Panc1 (cell line): ENCODE data around the gene AGAP1. TPM values are rescaled to one million over a fixed set of nuclear protein-coding genes. Genes with fewer than 3 reads are reported as not detected.

Experiments used
- ATAC-seq: fragments of 200-7000 bp; cut with Tn5 transposase; 2 replicates; pipeline ENCODE4 v1.9.1; 2020; ENCODE audit warnings: mild to moderate bottlenecking, moderate library complexity
- BruUV-seq: library from RNA; stranded (reverse); fragments of 400-500 nt; replicated peaks from 2 replicates; lab custom pipeline; 2021; lab: Mats Ljungman, UMichigan
- CTCF ChIA-PET: fragments of 300-600 bp; sonication (Branson Sonifier 250); formaldehyde crosslinking; loops from one replicate; lab custom pipeline; 2022; ENCODE audit warnings: antibody characterized with exemption; lab: Charles Lee
- POLR2A ChIA-PET: fragments of 300-600 bp; sonication (Branson Sonifier 250); formaldehyde crosslinking; loops from one replicate; lab custom pipeline; 2022; ENCODE audit warnings: antibody characterized with exemption; lab: Charles Lee
- DNase-seq: peaks from one replicate; pipeline ENCODE4 v3.0.0-alpha.2; 2010; ENCODE audit warnings: low read depth, low spot score
- H3K27ac ChIP-seq: 2 replicates; pipeline ENCODE4 v1.5.1; 2011; ENCODE audit warnings: mild to moderate bottlenecking, low read length, inconsistent platforms
- H3K27me3 ChIP-seq: fragments of 200-500 bp; sonication (Bioruptor generic); 2 replicates; pipeline ENCODE4 v1.6.0; 2014; ENCODE audit warnings: low read length, inconsistent platforms; ENCODE audit not compliant: control insufficient read depth, insufficient read depth
- H3K36me3 ChIP-seq: fragments of 200-500 bp; sonication (Bioruptor generic); 2 replicates; pipeline ENCODE4 v1.5.1; 2014; ENCODE audit warnings: inconsistent platforms, mild to moderate bottlenecking, low read length, moderate library complexity; ENCODE audit not compliant: control insufficient read depth, insufficient read depth
- H3K4me1 ChIP-seq: 2 replicates; pipeline ENCODE4 v1.5.1; 2011; ENCODE audit warnings: inconsistent platforms, mild to moderate bottlenecking, low read length, moderate library complexity; ENCODE audit not compliant: control insufficient read depth, insufficient read depth
- H3K4me3 ChIP-seq, 2 experiments: 2 replicates each; pipeline ENCODE4 v1.5.1; 2011 to 2012; ENCODE audit warnings: low read depth in 2 of 2, low read length in 2 of 2, mild to moderate bottlenecking in 2 of 2, inconsistent platforms in 1 of 2, moderate library complexity in 1 of 2
- H3K9me3 ChIP-seq: fragments of 200-500 bp; sonication (Bioruptor generic); 2 replicates; pipeline ENCODE4 v1.5.1; 2014; ENCODE audit warnings: low read depth, mild to moderate bottlenecking, inconsistent platforms, low read length, moderate library complexity; ENCODE audit not compliant: control insufficient read depth, insufficient read depth
- CTCF ChIP-seq: fragments of 450-650 bp; IDR thresholded peaks from 2 replicates; pipeline ENCODE4 v1.5.1; 2017; ENCODE audit warnings: mild to moderate bottlenecking
- POLR2AphosphoS5 ChIP-seq: IDR thresholded peaks from 2 replicates; pipeline ENCODE4 v1.6.1; 2012; ENCODE audit warnings: mild to moderate bottlenecking, low read depth, low read length, moderate library complexity
- SIN3A ChIP-seq: IDR thresholded peaks from 2 replicates; pipeline ENCODE4 v1.6.1; 2012; ENCODE audit warnings: low read depth, mild to moderate bottlenecking, low read length, moderate library complexity, borderline replicate concordance; ENCODE audit not compliant: insufficient read depth
- TCF7L2 ChIP-seq: IDR thresholded peaks from 2 replicates; pipeline ENCODE4 v1.6.1; 2011; ENCODE audit warnings: mild to moderate bottlenecking, low read depth, low read length, inconsistent platforms
- in situ Hi-C: cut with HindIII; loops from 2 replicates; pipeline ENCODE4 v1.10.0; 2016; ENCODE audit warnings: low sequenced_read_pairs, low pct_unique_long_range_greater_than_20kb
- intact Hi-C: fragments of 100-400 bp; cut with micrococcal nuclease; formaldehyde crosslinking; loops from one replicate; pipeline ENCODE4 v1.10.0; 2022; ENCODE audit not compliant: unreplicated experiment
- total RNA-seq: library from RNA; stranded (reverse); gene quantifications from one replicate; pipeline ENCODE4 v1.2.1, GENCODE V29; 2021; ENCODE audit not compliant: unreplicated experiment
- TF ChIP-seq, protein P1 (sequence below), 2 experiments: IDR thresholded peaks; 2 replicates each; pipeline ENCODE4 v1.6.1; 2011 to 2012; ENCODE audit warnings: low read depth in 2 of 2, control low read depth in 1 of 2, low read length in 1 of 2, mild to moderate bottlenecking in 1 of 2, moderate library complexity in 1 of 2; ENCODE audit not compliant: insufficient read depth in 1 of 2

Gene AGAP1
- total RNA-seq, 1 experiment from 2014 or later: 38.9 TPM

- no TSS peak for BruUV-seq
- no peak for DNase-seq
- ATAC-seq: no peak
- no peak overlapping the region for H3K4me3 ChIP-seq
- in situ Hi-C loops: no loop called here
- intact Hi-C loops: no loop called here
- H3K36me3 ChIP-seq: no peaks in the 10 kb centered on the region
- CTCF ChIA-PET: no interaction called here
- H3K4me1 ChIP-seq: no peaks in the 10 kb centered on the region
- TF ChIP-seq, protein P1, sequence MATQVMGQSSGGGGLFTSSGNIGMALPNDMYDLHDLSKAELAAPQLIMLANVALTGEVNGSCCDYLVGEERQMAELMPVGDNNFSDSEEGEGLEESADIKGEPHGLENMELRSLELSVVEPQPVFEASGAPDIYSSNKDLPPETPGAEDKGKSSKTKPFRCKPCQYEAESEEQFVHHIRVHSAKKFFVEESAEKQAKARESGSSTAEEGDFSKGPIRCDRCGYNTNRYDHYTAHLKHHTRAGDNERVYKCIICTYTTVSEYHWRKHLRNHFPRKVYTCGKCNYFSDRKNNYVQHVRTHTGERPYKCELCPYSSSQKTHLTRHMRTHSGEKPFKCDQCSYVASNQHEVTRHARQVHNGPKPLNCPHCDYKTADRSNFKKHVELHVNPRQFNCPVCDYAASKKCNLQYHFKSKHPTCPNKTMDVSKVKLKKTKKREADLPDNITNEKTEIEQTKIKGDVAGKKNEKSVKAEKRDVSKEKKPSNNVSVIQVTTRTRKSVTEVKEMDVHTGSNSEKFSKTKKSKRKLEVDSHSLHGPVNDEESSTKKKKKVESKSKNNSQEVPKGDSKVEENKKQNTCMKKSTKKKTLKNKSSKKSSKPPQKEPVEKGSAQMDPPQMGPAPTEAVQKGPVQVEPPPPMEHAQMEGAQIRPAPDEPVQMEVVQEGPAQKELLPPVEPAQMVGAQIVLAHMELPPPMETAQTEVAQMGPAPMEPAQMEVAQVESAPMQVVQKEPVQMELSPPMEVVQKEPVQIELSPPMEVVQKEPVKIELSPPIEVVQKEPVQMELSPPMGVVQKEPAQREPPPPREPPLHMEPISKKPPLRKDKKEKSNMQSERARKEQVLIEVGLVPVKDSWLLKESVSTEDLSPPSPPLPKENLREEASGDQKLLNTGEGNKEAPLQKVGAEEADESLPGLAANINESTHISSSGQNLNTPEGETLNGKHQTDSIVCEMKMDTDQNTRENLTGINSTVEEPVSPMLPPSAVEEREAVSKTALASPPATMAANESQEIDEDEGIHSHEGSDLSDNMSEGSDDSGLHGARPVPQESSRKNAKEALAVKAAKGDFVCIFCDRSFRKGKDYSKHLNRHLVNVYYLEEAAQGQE (IDR thresholded peaks at IDR 0.05; ENCODE audit: insufficient read depth in 1 of 2, low read depth in 2 of 2, low read length in 1 of 2): no peak
- TF ChIP-seq SIN3A (no peak), POLR2AphosphoS5 (no peak), TCF7L2 (no peak), CTCF (no peak)
- no peaks in the 10 kb centered on the region for H3K27me3 ChIP-seq
- no peaks in the 10 kb centered on the region for H3K9me3 ChIP-seq
- no peak overlapping the region for H3K27ac ChIP-seq
- POLR2A ChIA-PET: no interaction called here
Observed at GRCh38 chr2:235806986-235807750, 313.3 kb downstream of the AGAP1 start.

GRCh38 chr2:235808366-235808765 lies 314.5 kb downstream of the AGAP1 start:
- Histone ChIP-seq H3K4me1 (no peaks in the 10 kb centered on the region), H3K9me3 (no peaks in the 10 kb centered on the region), H3K4me3 (no peak overlapping the region), H3K36me3 (no peaks in the 10 kb centered on the region), H3K27ac (no peak overlapping the region), H3K27me3 (no peaks in the 10 kb centered on the region)
- ChIA-PET CTCF (no interaction called here), POLR2A (no interaction called here)
- intact Hi-C loops: no loop called here
- TF ChIP-seq CTCF: no peak
- no peak for TF ChIP-seq POLR2AphosphoS5
- TF ChIP-seq, protein P1 (IDR thresholded peaks at IDR 0.05; ENCODE audit: insufficient read depth in 1 of 2, low read depth in 2 of 2, low read length in 1 of 2): no peak
- TF ChIP-seq SIN3A: no peak
- TF ChIP-seq TCF7L2: no peak
- ATAC-seq: no peak
- in situ Hi-C loops: no loop called here
- BruUV-seq: no TSS peak
- DNase-seq: no peak
